Fibroblast of pulmonary artery (primary cell): Measurements from ENCODE around the gene MTA3.
"Not testable (repeated sequence)": the region's sequence is repeated elsewhere in the genome, so short reads cannot be mapped to it uniquely, and the experiment has no call there.

Experiments
- DNase-seq: peaks from one replicate; pipeline ENCODE4 v3.0.0-alpha.2; 2010; ENCODE audit warnings: low read depth
- H3K4me3 ChIP-seq: replicated peaks from 2 replicates; pipeline ENCODE4 v1.5.1; 2011; ENCODE audit warnings: low read depth, mild to moderate bottlenecking, control low read depth, low read length, moderate library complexity
- CTCF ChIP-seq: IDR thresholded peaks from 2 replicates; pipeline ENCODE4 v1.5.1; 2011; ENCODE audit warnings: mild to moderate bottlenecking, control low read depth, low read length, inconsistent platforms; ENCODE audit errors: missing control alignments

The MTA3 gene

GRCh38 chr2:42607101-42607637 is 38.7 kb downstream of the MTA3 start:
- no peak for TF ChIP-seq CTCF
- H3K4me3 ChIP-seq: no peak overlapping the region
- DNase-seq: no peak

GRCh38 chr2:42613281-42614064 is 45.0 kb downstream of the MTA3 start:
- DNase-seq: peak; percentile 14
- H3K4me3 ChIP-seq: no peak overlapping the region
- TF ChIP-seq CTCF: no peak

- no peak for TF ChIP-seq CTCF
- no peak for DNase-seq
- no peak overlapping the region for H3K4me3 ChIP-seq
Measured at GRCh38 chr2:42614838-42615237, 46.4 kb downstream of the MTA3 start.

- DNase-seq: peak; percentile 13
- H3K4me3 ChIP-seq: no peak overlapping the region
- TF ChIP-seq CTCF: no peak
Measured at GRCh38 chr2:42618116-42618515, 49.7 kb downstream of the MTA3 start.

- H3K4me3 ChIP-seq: no peak overlapping the region
- no peak for TF ChIP-seq CTCF
- DNase-seq: peak; percentile 74
Measured at GRCh38 chr2:42618972-42619371, 50.5 kb downstream of the MTA3 start.

GRCh38 chr2:42621626-42622025 is 53.2 kb downstream of the MTA3 start:
- DNase-seq, H3K4me3 ChIP-seq: not testable (repeated sequence)

- DNase-seq: no peak
Measured at GRCh38 chr2:42622943-42623676, 54.7 kb downstream of the MTA3 start.

More at GRCh38 chr2:42622943-42623676, 54.7 kb downstream of the MTA3 start:
- H3K4me3 ChIP-seq: no peak overlapping the region
- TF ChIP-seq CTCF: no peak
